ENCODE measurements around the gene RNF222.

DNA sequence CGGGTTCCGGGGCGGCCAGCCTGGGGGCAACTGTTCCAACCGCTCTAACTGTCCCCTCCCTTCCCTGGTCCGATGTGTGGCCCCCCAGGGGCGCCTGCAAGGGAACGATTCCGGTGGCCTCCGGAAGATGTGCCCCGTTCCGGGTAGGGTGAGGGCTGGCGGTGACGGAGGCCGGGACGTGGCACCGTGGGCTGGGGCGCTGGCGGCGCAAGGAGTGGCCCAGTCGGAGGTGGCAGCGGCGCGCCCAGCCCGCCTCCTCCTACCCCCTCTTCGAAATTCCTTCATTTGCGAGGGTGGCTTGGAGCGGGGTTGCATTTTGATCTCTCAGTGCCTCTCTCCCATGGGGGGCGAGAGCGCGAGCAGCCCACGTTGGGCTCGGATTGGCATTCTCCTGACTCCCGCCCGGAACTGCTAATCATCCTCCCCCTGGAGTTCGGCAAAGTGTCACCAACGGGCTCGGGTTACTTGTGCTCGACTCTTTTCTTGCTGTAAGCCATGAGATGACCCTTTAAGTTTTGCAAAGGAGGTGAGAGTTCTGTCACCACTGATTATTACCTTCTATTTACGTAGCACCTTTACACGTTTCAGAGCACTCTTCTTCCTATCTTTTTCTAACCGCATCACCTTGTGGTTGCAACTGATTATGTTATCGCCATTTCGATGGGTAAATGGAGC is 38.7 kb upstream of the RNF222 start:
- TF ChIP-seq RAD51 (IDR thresholded peaks at IDR 0.05) (no peak), SIX5 (IDR thresholded peaks at IDR 0.05; ENCODE audit: low read depth, low read length, severe bottlenecking) (no peak), FOS (IDR thresholded peaks at IDR 0.05; ENCODE audit: borderline replicate concordance, extremely low read depth, insufficient read length) (no peak)
